Neural progenitor cell (in vitro differentiated cells): Measurements from ENCODE around the gene RBM19. TPM values are rescaled to one million over a fixed set of nuclear protein-coding genes. Genes with fewer than 3 reads are reported as not detected.

Source experiments
- DNase-seq: peaks from one replicate; pipeline ENCODE4 v3.0.0-alpha.2; 2016; ENCODE audit warnings: low spot score
- H2AFZ ChIP-seq: fragments of 200-600 bp; sonication (generic); replicated peaks from 2 replicates; pipeline ENCODE4 v1.6.1; 2016; ENCODE audit warnings: antibody characterized with exemption
- H3F3A ChIP-seq: fragments of 200-600 bp; sonication (generic); 2 replicates; pipeline ENCODE4 v1.6.1; 2016; ENCODE audit warnings: antibody characterized with exemption, low read depth
- H3K27ac ChIP-seq: fragments of 200-600 bp; sonication (generic); 2 replicates; pipeline ENCODE4 v1.5.1; 2016; ENCODE audit warnings: mild to moderate bottlenecking
- H3K27me3 ChIP-seq: fragments of 200-600 bp; sonication (generic); 2 replicates; pipeline ENCODE4 v1.6.1; 2016; ENCODE audit warnings: mild to moderate bottlenecking, moderate library complexity
- H3K36me3 ChIP-seq: fragments of 200-600 bp; sonication (generic); 2 replicates; pipeline ENCODE4 v1.5.1; 2016
- H3K4me1 ChIP-seq: fragments of 200-600 bp; sonication (generic); 2 replicates; pipeline ENCODE4 v1.6.1; 2016; ENCODE audit warnings: mixed run types
- H3K4me2 ChIP-seq: fragments of 200-600 bp; sonication (generic); 2 replicates; pipeline ENCODE4 v1.6.1; 2016
- H3K4me3 ChIP-seq: fragments of 200-600 bp; sonication (generic); 2 replicates; pipeline ENCODE4 v1.5.1; 2016
- H3K79me2 ChIP-seq: fragments of 200-600 bp; sonication (generic); 2 replicates; pipeline ENCODE4 v1.6.1; 2016; ENCODE audit warnings: low read depth
- H3K9ac ChIP-seq: fragments of 200-600 bp; sonication (generic); 2 replicates; pipeline ENCODE4 v1.6.1; 2016
- H3K9me3 ChIP-seq: fragments of 200-600 bp; sonication (generic); 2 replicates; pipeline ENCODE4 v1.5.1; 2016; ENCODE audit warnings: low read depth
- H4K20me1 ChIP-seq: fragments of 200-600 bp; sonication (generic); 2 replicates; pipeline ENCODE4 v1.6.1; 2016; ENCODE audit warnings: low read depth
- H3K27ac Mint-ChIP-seq: 3 replicates; pipeline ENCODE4 v1.8.0; 2021; ENCODE audit warnings: mixed read lengths
- H3K27me3 Mint-ChIP-seq: 2 replicates; pipeline ENCODE4 v1.8.0; 2022; ENCODE audit warnings: low read depth, mild to moderate bottlenecking, inconsistent platforms, moderate library complexity, mixed read lengths; ENCODE audit not compliant: insufficient read depth
- H3K36me3 Mint-ChIP-seq: 3 replicates; pipeline ENCODE4 v1.8.0; 2021; ENCODE audit warnings: mixed read lengths
- H3K4me1 Mint-ChIP-seq: 3 replicates; pipeline ENCODE4 v1.8.0; 2021; ENCODE audit warnings: mixed read lengths
- H3K4me3 Mint-ChIP-seq: 3 replicates; pipeline ENCODE4 v1.8.0; 2021; ENCODE audit warnings: mild to moderate bottlenecking, moderate library complexity, mixed read lengths
- H3K9me3 Mint-ChIP-seq: 3 replicates; pipeline ENCODE4 v1.8.0; 2020; ENCODE audit warnings: mixed read lengths
- EZH2 ChIP-seq: fragments of 200-600 bp; sonication (generic); IDR thresholded peaks from 2 replicates; pipeline ENCODE4 v1.6.1; 2017; ENCODE audit warnings: antibody characterized with exemption, mild to moderate bottlenecking, moderate library complexity
- EZH2phosphoT487 ChIP-seq: fragments of 200-600 bp; sonication (generic); IDR thresholded peaks from 2 replicates; pipeline ENCODE4 v1.6.1; 2017; ENCODE audit warnings: antibody characterized with exemption
- small RNA-seq: library from RNA; depleted of rRNA; stranded (forward); fragments of <200 nt; gene quantifications from one replicate; pipeline ENCODE3, GENCODE V24; 2015
- total RNA-seq: library from RNA; depleted of rRNA; stranded (reverse); fragments of >200 nt; gene quantifications from 2 replicates; pipeline ENCODE4 v1.2.3, GENCODE V29; 2015; ENCODE audit warnings: low replicate concordance
- TF ChIP-seq, protein P1 (sequence below): fragments of 200-600 bp; sonication (generic); IDR thresholded peaks from 2 replicates; pipeline ENCODE4 v1.5.1; 2017; ENCODE audit warnings: antibody characterized with exemption, mild to moderate bottlenecking

The RBM19 gene
- total RNA-seq, 1 donor from 2014 or later = 23.5 TPM

DNA sequence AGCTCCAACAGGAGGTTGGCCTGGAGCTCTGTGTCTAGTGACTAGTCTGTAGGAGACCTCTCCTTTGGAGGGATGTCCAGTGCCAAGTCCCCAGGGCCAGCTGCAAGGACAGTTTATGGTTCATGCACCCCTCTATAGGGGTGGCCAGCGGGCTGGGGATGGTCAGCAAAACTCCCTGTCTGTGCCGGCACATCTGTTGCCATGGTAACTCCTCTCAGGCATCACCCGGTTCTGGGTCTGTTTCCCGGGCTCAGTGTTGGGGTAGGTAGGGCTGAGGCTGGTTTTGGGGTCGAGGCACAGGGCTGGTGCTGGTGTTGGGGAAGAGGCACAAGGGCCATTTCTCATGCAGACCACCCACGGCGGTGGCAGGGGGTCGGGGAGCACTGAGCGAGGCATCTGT is 196.8 kb downstream of the RBM19 start:
- Histone ChIP-seq H3K4me3 (no peak overlapping the region), H3K36me3 (no peaks in the 10 kb centered on the region), H3K27ac (no peak overlapping the region), H4K20me1 (no peaks in the 10 kb centered on the region), H3K4me2 (no peak overlapping the region), H2AFZ (no peak overlapping the region), H3K27me3 (no peaks in the 10 kb centered on the region), H3F3A (peaks cover 42% of the 10 kb centered on the region), H3K79me2 (no peaks in the 10 kb centered on the region), H3K9me3 (no peaks in the 10 kb centered on the region), H3K4me1 (peaks cover 28% of the 10 kb centered on the region), H3K9ac (no peak overlapping the region)
- peak overlapping the region; percentile 87 for H3K27ac Mint-ChIP-seq
- peaks cover 31% of the 10 kb centered on the region for H3K27me3 Mint-ChIP-seq
- peak; percentile 31 for DNase-seq
- H3K4me1 Mint-ChIP-seq = peaks cover 63% of the 10 kb centered on the region
- no peaks in the 10 kb centered on the region for H3K9me3 Mint-ChIP-seq
- TF ChIP-seq, protein P1, sequence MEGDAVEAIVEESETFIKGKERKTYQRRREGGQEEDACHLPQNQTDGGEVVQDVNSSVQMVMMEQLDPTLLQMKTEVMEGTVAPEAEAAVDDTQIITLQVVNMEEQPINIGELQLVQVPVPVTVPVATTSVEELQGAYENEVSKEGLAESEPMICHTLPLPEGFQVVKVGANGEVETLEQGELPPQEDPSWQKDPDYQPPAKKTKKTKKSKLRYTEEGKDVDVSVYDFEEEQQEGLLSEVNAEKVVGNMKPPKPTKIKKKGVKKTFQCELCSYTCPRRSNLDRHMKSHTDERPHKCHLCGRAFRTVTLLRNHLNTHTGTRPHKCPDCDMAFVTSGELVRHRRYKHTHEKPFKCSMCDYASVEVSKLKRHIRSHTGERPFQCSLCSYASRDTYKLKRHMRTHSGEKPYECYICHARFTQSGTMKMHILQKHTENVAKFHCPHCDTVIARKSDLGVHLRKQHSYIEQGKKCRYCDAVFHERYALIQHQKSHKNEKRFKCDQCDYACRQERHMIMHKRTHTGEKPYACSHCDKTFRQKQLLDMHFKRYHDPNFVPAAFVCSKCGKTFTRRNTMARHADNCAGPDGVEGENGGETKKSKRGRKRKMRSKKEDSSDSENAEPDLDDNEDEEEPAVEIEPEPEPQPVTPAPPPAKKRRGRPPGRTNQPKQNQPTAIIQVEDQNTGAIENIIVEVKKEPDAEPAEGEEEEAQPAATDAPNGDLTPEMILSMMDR = no peak
- no peak for TF ChIP-seq EZH2
- no peak for TF ChIP-seq EZH2phosphoT487
- H3K4me3 Mint-ChIP-seq = no peak overlapping the region
- no peaks in the 10 kb centered on the region for H3K36me3 Mint-ChIP-seq

DNA sequence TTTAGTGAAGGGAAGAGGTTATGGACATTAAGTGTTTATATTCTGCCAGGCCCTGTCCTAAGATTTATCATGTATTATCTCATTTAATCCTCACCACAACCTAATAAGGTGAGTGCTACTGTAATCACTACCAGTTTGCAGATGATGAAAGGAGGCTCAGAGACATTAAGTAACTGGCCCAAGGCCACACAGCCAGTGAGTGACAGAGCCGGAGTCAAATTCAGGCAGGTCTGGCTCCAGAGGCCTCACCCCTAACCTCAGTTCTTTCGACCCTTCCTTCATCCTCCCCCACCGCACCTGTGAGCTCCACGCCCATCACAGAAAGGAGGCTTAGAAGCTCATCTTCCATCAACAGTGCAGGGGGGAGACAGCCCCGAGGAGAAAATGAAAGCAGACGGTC is 197.3 kb downstream of the RBM19 start:
- Histone ChIP-seq H3F3A (peaks cover 42% of the 10 kb centered on the region), H4K20me1 (no peaks in the 10 kb centered on the region), H3K27me3 (no peaks in the 10 kb centered on the region), H3K79me2 (no peaks in the 10 kb centered on the region), H3K9me3 (no peaks in the 10 kb centered on the region), H2AFZ (no peak overlapping the region), H3K4me2 (no peak overlapping the region), H3K27ac (no peak overlapping the region), H3K36me3 (no peaks in the 10 kb centered on the region), H3K4me1 (peaks cover 28% of the 10 kb centered on the region), H3K4me3 (no peak overlapping the region), H3K9ac (no peak overlapping the region)
- Mint-ChIP-seq H3K4me1 (peaks cover 63% of the 10 kb centered on the region), H3K27ac (peak overlapping the region; percentile 87), H3K36me3 (no peaks in the 10 kb centered on the region), H3K4me3 (no peak overlapping the region), H3K27me3 (peaks cover 35% of the 10 kb centered on the region), H3K9me3 (no peaks in the 10 kb centered on the region)
- TF ChIP-seq EZH2phosphoT487 (no peak), EZH2 (no peak)
- DNase-seq = no peak

GRCh38 chr12:113766879-113767878 is 198.9 kb downstream of the RBM19 start:
- Histone ChIP-seq H3K27ac (no peak overlapping the region), H3K27me3 (no peaks in the 10 kb centered on the region), H3K9ac (no peak overlapping the region), H2AFZ (no peak overlapping the region), H3K9me3 (no peaks in the 10 kb centered on the region), H3F3A (peaks cover 42% of the 10 kb centered on the region), H3K4me3 (no peak overlapping the region), H3K4me2 (no peak overlapping the region), H4K20me1 (no peaks in the 10 kb centered on the region), H3K4me1 (peaks cover 36% of the 10 kb centered on the region), H3K79me2 (no peaks in the 10 kb centered on the region), H3K36me3 (no peaks in the 10 kb centered on the region)
- H3K9me3 Mint-ChIP-seq = no peaks in the 10 kb centered on the region
- peak overlapping the region; percentile 60 for H3K27ac Mint-ChIP-seq
- peaks cover 70% of the 10 kb centered on the region for H3K4me1 Mint-ChIP-seq
- DNase-seq = peak; percentile 72
- TF ChIP-seq, protein P1 = no peak
- TF ChIP-seq EZH2 = no peak
- no peak for TF ChIP-seq EZH2phosphoT487
- H3K36me3 Mint-ChIP-seq = no peaks in the 10 kb centered on the region
- H3K27me3 Mint-ChIP-seq = peaks cover 45% of the 10 kb centered on the region
- H3K4me3 Mint-ChIP-seq = peak overlapping the region; percentile 37

Small RNAs within 50 kb of the gene (small RNA-seq; reads per million reads assigned to genes)
- not detected for gene DYNLL1P4
